ENCODE data around the gene MIEF2.

Gene MIEF2

DNA sequence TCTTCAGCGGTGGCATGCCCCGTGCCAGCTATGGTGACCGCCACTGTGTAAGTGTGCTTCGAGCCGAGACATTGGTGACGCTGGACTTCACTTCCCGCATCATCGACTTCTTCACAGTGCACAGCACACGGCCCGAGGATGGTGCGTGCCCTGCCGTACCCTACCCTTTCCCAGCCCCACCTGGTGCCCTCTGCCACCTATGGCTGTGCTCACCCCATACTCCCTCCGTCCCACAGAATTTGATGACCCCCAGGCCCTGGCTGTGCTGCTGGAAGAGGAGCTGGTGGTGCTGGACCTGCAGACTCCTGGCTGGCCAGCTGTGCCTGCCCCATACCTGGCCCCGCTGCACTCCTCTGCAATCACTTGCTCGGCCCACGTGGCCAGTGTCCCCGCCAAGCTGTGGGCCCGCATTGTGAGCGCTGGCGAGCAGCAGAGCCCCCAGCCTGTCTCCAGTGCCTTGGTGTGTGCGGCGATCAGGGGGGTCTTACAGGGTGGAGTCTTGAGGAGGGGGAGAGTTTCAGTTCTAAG is 25.5 kb upstream of the MIEF2 start:
- in situ Hi-C loops (cut with MboI; ENCODE audit: low sequenced_read_pairs), result no loop called here

DNA sequence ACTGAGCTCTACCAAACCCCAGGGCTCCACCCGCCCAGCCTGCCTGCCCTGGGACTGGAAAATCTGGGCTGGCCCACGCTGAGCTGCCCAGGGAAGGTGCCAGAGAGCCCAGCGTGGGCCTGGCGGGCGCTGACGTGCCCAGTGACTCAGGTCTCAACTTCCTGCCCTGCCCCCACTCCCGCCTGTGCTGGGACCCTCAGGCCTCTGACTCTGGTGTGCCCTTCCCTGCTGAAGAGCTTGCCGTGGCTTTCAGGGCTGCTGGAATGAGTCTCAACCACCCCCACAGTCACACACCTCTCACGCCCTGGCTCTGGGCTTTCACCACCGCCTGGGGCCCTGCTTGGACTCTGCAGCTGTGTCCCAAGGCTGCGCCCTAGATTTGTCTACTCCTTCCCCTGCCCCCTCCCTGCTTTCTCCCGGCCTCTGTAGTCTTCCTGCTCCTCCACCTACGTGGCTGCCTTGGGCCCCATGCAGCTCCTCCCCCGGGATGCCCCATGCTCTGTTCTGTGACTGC is 24.7 kb upstream of the MIEF2 start:
- in situ Hi-C loops (cut with MboI; ENCODE audit: low sequenced_read_pairs), result no loop called here

- in situ Hi-C loops (cut with MboI; ENCODE audit: low sequenced_read_pairs), result no loop called here
Observed at GRCh38 chr17:18236494-18236893, 24.0 kb upstream of the MIEF2 start.

GRCh38 chr17:18237461-18237860 is 23.0 kb upstream of the MIEF2 start:
- in situ Hi-C loops (cut with MboI; ENCODE audit: low sequenced_read_pairs), result no loop called here

DNA sequence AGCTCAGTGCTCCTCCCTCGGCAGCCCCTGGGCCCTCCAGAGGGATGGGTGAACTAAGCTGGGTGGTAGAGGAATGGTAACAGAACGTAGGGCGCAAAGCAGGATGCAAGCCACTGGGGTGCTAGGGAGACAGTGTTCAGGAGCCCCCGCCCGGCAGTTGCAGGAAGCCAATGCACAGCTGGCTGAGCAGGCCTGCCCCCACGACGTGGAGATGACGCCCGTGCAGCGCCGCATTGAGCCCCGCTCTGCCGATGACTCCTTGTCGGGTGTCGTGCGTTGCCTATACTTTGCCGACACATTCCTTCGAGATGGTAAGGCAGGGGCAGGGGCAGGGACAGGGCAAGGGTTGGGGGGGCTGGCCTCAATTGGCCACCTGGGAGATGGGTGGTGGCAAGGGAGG is 22.2 kb upstream of the MIEF2 start:
- in situ Hi-C loops (cut with MboI; ENCODE audit: low sequenced_read_pairs), result no loop called here

DNA sequence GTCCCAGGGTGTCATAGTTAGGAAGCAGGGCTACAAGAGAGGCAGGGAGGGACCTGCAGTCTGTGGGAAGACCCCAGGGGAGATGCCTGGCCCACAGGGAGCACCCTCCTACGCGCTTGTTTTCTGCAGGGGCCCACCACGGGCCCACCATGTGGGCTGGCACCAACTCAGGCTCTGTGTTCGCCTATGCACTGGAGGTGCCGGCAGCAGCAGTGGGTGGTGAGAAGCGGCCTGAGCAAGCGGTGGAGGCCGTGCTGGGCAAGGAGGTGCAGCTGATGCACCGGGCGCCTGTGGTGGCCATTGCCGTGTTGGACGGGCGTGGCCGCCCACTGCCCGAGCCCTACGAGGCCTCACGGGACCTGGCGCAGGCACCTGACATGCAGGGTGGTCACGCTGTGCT is 20.0 kb upstream of the MIEF2 start:
- in situ Hi-C loops (cut with MboI; ENCODE audit: low sequenced_read_pairs), result no loop called here

DNA sequence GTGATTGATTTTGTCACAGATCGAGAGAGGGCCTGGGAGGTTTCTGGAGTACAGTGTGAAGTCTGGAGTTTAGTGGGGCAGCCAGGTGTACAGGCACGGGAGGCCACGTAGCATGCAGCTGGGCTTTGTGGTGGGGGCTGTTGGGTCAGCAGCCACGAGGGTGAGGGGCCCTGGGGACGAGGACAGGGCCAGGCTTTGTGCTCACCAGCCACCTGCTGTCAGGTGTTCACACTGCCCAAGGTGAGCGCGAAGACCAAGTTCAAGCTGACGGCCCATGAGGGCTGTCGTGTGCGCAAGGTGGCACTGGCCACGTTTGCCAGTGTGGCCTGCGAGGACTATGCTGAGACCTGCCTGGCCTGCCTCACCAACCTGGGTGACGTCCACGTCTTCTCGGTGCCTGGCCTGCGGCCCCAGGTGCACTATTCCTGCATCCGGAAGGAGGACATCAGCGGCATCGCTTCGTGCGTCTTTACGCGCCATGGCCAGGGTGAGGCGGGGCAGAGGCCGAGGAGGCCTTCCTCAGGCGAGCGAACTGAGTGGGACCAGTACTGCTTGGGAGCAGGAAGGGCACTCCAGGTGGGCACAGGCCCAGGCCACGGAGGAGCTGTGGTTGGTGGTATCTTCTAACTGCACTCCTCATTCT is 19.1 kb upstream of the MIEF2 start:
- in situ Hi-C loops (cut with MboI; ENCODE audit: low sequenced_read_pairs), result no loop called here

DNA sequence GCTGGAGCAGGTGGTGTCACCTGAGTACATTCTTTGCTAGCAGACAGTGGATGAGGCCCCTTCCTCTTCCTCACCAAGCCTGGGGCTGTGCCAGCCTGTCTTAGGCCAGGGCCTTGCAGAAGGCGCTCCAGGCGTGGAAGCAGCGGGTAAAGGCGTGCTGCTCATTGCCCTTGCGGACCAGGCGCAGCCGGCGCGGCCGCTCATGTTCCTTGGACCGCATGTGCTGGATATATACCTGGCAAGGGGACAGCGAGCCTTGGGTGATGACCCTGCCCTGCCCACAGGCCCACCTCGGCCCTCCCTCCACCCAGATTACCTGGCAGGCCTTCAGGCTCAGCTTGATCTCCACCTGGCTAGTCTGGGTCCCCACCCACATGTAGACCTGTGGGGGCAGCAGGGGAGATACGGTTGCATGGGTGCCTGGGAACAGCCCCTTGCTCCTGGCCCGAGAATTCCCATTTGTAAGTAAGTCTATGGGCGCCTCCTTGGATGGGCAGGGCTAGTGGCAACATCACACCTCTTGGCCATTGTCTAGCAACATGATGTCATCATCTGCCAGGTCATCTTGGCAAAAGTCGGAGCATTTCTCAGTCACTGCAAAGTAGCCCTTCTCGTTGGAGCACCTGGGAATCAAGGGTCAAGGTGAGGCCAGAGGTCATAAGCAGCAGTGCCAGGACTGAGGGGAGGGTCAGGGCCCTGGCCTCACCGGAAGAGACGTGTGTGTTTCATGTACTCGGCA is 15.3 kb upstream of the MIEF2 start:
- in situ Hi-C loops (cut with MboI; ENCODE audit: low sequenced_read_pairs), result no loop called here

- in situ Hi-C loops (cut with MboI; ENCODE audit: low sequenced_read_pairs), result no loop called here
Observed at GRCh38 chr17:18246109-18246725, 14.2 kb upstream of the MIEF2 start.

DNA sequence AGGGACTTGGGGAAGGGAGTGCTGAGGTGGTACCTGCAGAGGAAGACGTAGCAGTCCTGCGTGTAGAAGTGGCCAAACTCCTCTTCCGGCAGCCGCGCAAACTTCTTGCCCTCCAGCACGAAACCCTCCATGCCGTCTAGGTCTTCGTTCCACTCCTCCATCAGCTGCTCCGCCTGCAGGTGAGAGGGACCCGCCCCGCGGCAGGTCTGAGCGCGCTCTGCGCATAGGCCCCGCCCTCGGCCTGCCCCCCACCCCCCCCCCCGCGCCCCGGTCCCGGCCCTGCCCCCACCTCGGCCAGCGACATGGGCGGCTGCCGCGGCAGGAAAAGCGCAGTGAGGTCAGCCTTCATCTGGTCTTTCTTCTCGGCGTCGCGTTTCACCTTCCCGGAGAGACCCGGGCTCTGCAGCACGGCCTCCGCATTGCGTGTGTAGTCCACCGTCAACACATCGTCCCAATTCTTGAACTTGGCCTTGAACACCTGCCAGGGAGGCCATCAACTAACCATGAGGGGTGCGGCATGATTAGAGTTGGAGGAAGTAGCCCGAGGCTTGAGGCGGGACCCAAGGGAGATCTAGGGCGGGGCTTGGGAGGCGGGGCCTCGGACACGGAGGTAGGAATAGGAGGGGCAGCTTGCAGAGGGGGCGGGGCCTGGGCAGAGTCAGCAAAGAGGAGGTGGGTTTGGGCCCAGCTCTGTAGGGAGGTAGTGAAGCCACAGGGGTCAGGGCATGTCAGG is 13.4 kb upstream of the MIEF2 start:
- in situ Hi-C loops (cut with MboI; ENCODE audit: low sequenced_read_pairs), result no loop called here

DNA sequence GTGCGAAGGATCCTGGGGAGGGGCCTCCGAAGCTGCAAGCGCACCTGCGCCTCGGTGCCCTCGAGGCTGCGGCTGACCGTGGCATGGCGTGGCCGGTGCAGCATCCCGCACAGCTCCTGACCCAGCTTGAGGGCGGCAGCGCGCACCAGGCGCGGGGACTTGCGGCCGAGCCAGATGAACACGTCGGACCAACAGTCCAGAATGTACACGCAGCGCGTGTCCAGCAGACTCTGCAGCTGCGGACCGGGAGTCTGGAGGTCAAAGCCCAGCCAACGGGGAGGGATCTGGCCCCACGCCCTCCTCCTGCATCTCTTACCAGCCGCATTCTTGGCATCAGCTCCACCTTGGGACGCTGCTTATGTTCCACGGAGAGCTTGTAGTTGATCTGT is 12.9 kb upstream of the MIEF2 start:
- in situ Hi-C loops (cut with MboI; ENCODE audit: low sequenced_read_pairs), result no loop called here

DNA sequence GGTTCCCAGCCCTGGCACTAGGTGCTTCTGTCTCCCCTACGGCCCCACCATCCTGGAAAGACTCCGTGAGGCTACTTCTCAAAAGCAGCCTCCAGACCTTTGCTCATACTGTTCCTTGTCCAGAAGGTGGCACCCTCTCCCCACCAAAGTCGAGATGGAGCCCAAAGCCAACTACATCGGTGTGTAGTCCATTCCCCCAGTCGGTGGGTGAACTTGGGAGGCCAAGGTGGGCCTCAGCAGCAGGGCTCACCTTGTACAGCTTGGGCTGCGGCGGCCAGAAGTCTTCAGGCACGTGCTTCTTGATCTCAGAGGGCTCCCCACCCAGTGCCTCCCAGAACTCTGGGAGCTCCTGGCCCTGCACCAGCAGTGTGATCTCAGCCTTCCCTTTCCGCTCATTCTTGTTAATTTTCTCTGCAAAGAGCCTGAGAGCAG is 12.1 kb upstream of the MIEF2 start:
- in situ Hi-C loops (cut with MboI; ENCODE audit: low sequenced_read_pairs), result no loop called here

DNA sequence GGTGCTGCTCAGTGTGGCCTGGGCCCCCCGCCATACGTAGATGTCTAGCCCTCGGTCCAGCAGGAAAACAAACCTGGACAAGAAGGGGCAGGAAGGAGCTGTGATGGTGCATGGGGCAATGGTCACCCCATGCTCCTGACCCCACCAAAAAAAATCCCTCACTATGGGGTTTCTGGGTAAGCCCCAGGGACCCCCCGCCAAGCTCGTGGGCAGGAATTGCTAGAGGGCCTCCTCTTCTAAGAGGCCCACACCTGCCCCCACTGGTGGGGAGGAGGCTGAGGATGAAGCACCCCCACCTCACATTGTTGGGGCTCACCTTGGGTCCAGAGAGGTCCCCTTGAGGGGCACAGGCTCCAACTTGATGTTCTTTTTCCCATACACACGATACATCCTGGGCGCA is 11.7 kb upstream of the MIEF2 start:
- in situ Hi-C loops (cut with MboI; ENCODE audit: low sequenced_read_pairs), result no loop called here

DNA sequence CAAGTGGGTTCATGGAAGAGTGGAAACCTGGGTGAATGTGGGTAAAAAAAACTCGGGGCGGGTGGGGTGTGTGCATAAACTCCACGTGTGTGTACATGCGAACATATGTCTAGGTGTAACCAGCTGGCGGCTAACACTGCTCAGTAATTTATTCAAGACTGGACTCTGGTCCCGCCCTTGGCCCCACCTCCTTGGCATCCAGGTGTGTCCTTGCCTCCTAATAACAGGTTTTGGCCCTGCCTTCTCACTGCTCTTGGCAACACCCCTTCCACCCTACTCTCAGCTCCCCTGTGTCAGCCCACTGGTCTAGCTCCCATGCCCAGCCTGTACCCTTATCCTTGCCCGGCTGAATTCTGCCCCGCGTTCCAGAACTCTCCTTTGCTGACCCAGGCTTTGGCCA is 10.2 kb upstream of the MIEF2 start:
- in situ Hi-C loops (cut with MboI; ENCODE audit: low sequenced_read_pairs), result no loop called here

DNA sequence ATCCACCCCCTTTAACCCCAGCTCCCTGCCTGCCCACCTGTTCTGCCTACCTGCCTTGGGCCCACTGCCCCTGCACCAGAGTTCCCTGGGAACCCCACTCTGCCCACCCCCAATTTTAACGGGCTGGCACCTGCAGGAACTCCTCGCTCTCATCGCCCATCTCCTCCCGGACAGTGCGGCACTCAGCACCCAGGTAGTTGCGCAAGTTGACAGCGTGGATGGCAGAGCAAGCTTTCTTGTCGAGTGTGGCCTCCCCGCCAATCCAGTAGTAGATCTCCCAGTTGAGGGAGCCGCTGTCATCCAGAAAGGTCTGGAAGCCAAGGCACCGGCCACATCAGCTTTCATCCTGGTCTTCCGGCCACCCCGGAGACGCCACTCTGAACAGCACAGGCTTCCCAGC is 9.8 kb upstream of the MIEF2 start:
- in situ Hi-C loops (cut with MboI; ENCODE audit: low sequenced_read_pairs), result no loop called here

- in situ Hi-C loops (cut with MboI; ENCODE audit: low sequenced_read_pairs), result no loop called here
Observed at GRCh38 chr17:18251204-18251603, 9.3 kb upstream of the MIEF2 start.

DNA sequence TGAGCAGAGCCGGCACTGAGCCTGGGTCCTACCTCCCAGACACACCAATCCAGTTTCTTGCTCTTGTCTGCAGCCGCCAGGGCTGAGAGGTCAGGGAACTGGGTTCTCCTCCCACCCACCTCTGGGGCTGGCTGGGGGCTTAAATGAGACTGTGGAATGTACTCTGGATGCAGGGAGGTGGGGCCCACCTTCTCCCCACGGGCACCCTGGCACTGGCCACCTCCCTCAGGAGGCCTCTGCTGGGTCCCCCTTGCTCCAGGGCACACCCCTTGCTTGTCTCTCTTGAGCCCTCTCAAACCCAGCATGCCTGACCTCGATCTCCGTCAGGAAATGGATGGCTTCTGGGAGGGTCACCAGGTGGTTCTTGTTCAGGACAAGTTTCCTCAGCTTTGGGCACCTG is 8.3 kb upstream of the MIEF2 start:
- in situ Hi-C loops (cut with MboI; ENCODE audit: low sequenced_read_pairs), result no loop called here

DNA sequence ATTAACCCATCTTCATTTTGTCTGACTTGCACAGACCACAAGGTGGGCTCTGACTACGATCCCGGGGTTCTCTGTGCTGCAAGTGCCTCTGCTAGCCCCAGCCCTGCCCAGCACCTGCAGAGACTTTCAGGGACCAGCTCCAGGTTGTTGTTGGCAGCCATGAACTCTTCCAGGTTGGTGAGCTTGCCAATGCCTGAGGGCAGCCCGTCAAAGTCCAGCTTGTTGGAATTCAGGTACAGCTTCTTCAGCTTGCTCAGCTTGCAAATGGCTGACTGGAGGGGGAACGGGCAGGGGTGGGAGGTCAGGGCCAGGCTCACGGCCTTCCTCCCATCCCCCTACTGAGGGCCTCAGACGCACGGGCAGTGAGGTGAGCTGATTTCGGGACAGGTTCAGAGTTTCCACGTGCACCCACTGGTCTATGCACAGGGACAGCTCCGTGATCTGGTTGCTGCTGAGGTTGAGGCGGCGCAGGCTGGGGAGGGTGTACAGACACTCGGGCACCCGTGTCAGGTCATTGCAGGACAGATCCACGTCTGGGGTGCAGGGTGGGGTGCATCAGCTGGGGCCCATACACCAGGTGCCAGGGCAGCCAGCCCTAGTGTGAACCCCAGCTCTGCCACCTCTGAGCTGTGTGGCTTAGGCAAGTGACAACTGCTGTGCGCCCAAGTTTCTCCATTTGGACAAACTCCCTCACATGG is 7.1 kb upstream of the MIEF2 start:
- in situ Hi-C loops (cut with MboI; ENCODE audit: low sequenced_read_pairs), result no loop called here

DNA sequence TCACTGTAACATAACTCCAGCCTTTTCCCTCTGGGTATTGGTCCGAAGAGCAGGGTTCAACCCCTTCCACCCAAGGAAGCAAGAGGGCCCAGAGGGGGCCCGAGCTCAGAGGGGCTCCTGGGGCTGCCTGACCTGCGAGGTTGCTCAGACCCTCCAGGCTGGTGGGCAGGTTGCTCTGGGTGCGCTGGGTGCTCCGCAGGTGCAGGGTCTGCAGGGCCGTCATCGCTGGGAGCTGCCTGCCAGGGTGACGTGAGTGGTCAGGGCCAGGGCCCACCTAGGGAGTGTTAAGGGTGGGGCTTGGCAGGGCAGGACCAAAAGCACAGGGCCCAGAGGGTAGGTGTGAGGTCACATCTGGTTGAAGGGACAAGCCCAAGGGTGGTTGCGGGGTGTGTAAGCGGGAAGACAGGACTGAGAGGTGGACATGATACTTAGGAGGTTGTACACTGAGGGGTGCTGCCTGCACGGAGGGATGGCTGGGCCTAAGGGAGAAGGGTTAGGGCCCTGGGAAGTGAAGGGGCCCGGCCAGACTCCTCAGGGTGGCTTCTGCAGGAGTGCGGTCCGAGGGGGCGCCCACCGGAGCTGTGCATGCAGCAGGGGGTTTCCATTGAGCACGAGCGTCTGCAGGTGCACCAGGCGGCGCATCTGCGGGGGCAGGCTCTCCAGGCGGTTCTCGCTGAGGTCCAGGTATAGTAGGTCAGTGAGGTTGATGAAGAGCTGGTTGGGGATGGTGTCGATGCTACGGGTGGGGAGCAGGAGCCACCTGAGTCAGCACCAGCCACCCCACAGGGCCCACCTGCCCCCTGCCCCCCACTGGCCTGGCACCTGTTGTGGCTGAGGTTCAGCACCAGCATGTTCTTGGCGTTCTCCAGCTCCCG is 6.3 kb upstream of the MIEF2 start:
- in situ Hi-C loops (cut with MboI; ENCODE audit: low sequenced_read_pairs), result no loop called here

Measured in HL-60/S4 treated with retinoic acid at 250 ng/mL for 4 days and 3 days (cell line).